ENCODE results near the gene VWA2. TPM values are rescaled to one million over a fixed set of nuclear protein-coding genes. Genes with fewer than 3 reads are reported as not detected.

Gene VWA2
- total and polyA plus RNA-seq, 2 of the 4 experiments (the other 2 are of a cell fraction): not detected

GRCh38 chr10:114223066-114223465 is 16.0 kb upstream of the VWA2 start:
- dilution Hi-C loops (cut with HindIII; ENCODE audit: low sequenced_read_pairs, unreplicated experiment) (no loop called here), intact Hi-C loops (cut with micrococcal nuclease) (no loop called here), in situ Hi-C loops (cut with MboI; ENCODE audit: low sequenced_read_pairs) (no loop called here)
- Histone ChIP-seq H2BK5ac (ENCODE audit: low read depth, low read length, poor library complexity, severe bottlenecking) (no peak overlapping the region), H2BK15ac (ENCODE audit: low read depth, low read length) (no peak overlapping the region), H3K9ac (ENCODE audit: low read depth, low read length) (no peak overlapping the region), H3K23ac (ENCODE audit: low read depth, low read length) (no peak overlapping the region), H2AK9ac (replicated peaks; ENCODE audit: low read depth, low read length, poor library complexity) (no peak overlapping the region), H4K8ac (ENCODE audit: low read depth in 2 of 2, low read length in 2 of 2) (no peak overlapping the region), H3K4me3 (ENCODE audit: insufficient read depth, low read depth, low read length) (no peak overlapping the region), H4K5ac (ENCODE audit: low read depth, low read length) (no peak overlapping the region), H2BK20ac (ENCODE audit: low read depth, low read length) (no peak overlapping the region), H3K79me1 (ENCODE audit: low read depth in 1 of 2, low read length in 2 of 2) (no peaks in the 10 kb centered on the region), H2AK5ac (ENCODE audit: low read depth, low read length) (no peak overlapping the region), H3K9me1 (ENCODE audit: insufficient read depth, low read length) (no peaks in the 10 kb centered on the region), H3K18ac (ENCODE audit: low read depth, low read length) (no peak overlapping the region), H3K36me3 (ENCODE audit: control insufficient read depth, insufficient read depth, low read length) (no peaks in the 10 kb centered on the region), H4K91ac (ENCODE audit: insufficient read depth, low read depth, low read length) (no peak overlapping the region), H3K56ac (ENCODE audit: extremely low read depth, insufficient read depth, low read length) (no peak overlapping the region), H2BK120ac (ENCODE audit: low read depth, low read length) (no peak overlapping the region), H3K4me2 (ENCODE audit: low read depth, low read length) (no peak overlapping the region), H4K20me1 (ENCODE audit: insufficient read depth, low read length) (no peaks in the 10 kb centered on the region), H3K14ac (replicated peaks; ENCODE audit: low read depth, low read length) (no peak overlapping the region), H3K4me1 (ENCODE audit: control insufficient read depth, insufficient read depth, low read length) (no peaks in the 10 kb centered on the region), H3K9me3 (ENCODE audit: control insufficient read depth, insufficient read depth, low read length) (no peaks in the 10 kb centered on the region), H3K27me3 (ENCODE audit: control insufficient read depth, insufficient read depth, low read length) (peaks cover 18% of the 10 kb centered on the region), H2AFZ (replicated peaks; ENCODE audit: low read length, poor library complexity) (no peak overlapping the region), H3K4ac (ENCODE audit: low read depth, low read length) (no peak overlapping the region), H3K27ac (ENCODE audit: insufficient read depth, low read length) (no peak overlapping the region)
- no peak for DNase-seq
- ATAC-seq (ENCODE audit: low read depth): no peak
- ChIA-PET CTCF (no interaction called here), POLR2A (ENCODE audit: unreplicated experiment) (no interaction called here)
- no TSS peak for BruUV-seq (replicated peaks)
- no CpG with 5 or more reads among the region's 4 CpGs for WGBS, 2 experiments (ENCODE audit: extremely low coverage in 2 of 2, insufficient read length in 1 of 2)
- TF ChIP-seq BHLHE40 (IDR thresholded peaks at IDR 0.05; ENCODE audit: low read depth, low read length): no peak
- TF ChIP-seq MAFK (IDR thresholded peaks at IDR 0.05; ENCODE audit: low read depth, low read length): no peak
- TF ChIP-seq FOS (IDR thresholded peaks at IDR 0.05; ENCODE audit: low read depth, low read length): no peak
- TF ChIP-seq RAD21 (IDR thresholded peaks at IDR 0.05; ENCODE audit: low read length): no peak
- TF ChIP-seq CTCF (conservative IDR thresholded peaks at IDR 0.05; ENCODE audit: low read depth, low read length): no peak
- TF ChIP-seq MAZ (IDR thresholded peaks at IDR 0.05; ENCODE audit: borderline replicate concordance, low read depth, low read length): no peak
- no peak for TF ChIP-seq CEBPB (IDR thresholded peaks at IDR 0.05; ENCODE audit: low read depth, low read length)
- TF ChIP-seq, protein P1, sequence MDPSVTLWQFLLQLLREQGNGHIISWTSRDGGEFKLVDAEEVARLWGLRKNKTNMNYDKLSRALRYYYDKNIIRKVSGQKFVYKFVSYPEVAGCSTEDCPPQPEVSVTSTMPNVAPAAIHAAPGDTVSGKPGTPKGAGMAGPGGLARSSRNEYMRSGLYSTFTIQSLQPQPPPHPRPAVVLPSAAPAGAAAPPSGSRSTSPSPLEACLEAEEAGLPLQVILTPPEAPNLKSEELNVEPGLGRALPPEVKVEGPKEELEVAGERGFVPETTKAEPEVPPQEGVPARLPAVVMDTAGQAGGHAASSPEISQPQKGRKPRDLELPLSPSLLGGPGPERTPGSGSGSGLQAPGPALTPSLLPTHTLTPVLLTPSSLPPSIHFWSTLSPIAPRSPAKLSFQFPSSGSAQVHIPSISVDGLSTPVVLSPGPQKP (IDR thresholded peaks at IDR 0.05; ENCODE audit: borderline replicate concordance, low read depth, low read length): no peak
- TF ChIP-seq RCOR1 (IDR thresholded peaks at IDR 0.05; ENCODE audit: insufficient replicate concordance, low read length): no peak
